IPS-18c (cell line): Measurements from ENCODE around the gene CNNM2.
"Not testable (repeated sequence)": the region's sequence is repeated elsewhere in the genome, so short reads cannot be mapped to it uniquely, and the experiment has no call there.

Experiments used
- H3K4me3 ChIP-seq: 2 replicates; pipeline ENCODE4 v1.7.0; 2013; ENCODE audit warnings: low read depth, mild to moderate bottlenecking, low read length, moderate library complexity; ENCODE audit not compliant: insufficient read depth
- H3K9me3 ChIP-seq: one replicate; pipeline ENCODE4 v1.6.1; 2013; ENCODE audit warnings: mild to moderate bottlenecking, low read length, moderate library complexity; ENCODE audit not compliant: control insufficient read depth, insufficient read depth

The CNNM2 gene

DNA sequence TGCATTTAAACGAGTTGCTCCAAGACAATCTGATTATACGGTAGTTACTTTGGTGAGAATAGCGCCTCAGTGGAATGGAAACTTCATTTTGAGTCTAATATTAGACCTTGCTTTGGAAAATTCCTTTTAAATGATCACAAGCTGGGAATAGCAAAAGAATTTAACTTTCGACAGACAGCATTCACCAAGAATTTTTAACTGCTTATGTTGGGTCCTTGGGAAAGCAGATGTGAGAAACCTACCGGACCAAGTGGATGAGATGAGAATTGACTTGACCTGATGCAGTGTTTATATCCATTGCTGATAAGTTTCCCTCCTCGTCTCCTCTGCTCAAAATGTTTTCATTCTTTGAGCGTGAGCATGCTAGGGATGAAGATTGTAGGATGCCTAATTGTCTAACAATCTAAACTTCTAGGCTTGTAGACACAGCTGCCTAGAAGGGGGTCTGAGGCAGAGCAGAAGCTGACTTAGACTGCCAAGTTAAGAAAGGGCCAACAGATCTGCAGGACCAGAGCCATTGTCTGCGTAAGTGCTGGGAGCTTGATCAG is 126.9 kb downstream of the CNNM2 start:
- Histone ChIP-seq H3K4me3 (no peak overlapping the region), H3K9me3 (no peaks in the 10 kb centered on the region)

DNA sequence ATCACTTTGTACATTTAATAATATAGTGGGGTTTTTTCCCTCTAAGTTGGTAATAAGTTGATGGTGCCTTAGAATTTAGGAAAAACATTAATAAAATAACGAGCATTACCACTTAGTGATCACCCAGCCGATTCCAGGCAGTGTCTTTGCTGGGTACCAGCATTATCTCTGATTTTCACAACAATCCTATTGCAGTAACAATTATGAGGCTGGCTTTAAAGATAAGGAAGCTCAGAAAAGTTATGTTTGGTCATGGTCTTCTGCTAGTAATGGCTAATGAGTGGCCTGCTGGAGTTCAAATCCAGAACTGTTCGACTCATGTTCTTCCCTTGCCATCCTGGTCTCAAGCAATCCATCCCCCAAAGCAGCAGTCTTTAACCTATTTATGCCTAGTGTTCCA is 127.9 kb downstream of the CNNM2 start:
- Histone ChIP-seq H3K4me3 (no peak overlapping the region), H3K9me3 (no peaks in the 10 kb centered on the region)

DNA sequence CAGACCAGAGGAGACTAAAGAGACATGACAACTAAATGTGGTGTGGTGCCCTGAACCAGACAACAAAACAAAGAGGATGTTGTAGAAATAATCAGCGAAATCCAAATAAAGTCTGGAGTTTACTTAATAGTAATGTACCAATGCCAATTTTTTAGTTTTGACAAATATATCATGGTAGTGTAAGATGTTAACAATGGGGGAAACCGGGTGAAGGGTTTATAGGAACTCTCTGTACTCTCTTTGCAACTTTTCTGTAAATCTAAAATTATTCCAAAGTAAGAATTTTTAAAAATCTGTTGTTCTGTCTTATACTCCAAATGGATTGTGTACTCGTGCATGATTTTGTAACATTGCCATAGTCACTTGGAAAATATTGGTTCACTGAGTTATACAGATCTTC is 129.3 kb downstream of the CNNM2 start:
- Histone ChIP-seq H3K9me3 (no peaks in the 10 kb centered on the region), H3K4me3 (no peak overlapping the region)

DNA sequence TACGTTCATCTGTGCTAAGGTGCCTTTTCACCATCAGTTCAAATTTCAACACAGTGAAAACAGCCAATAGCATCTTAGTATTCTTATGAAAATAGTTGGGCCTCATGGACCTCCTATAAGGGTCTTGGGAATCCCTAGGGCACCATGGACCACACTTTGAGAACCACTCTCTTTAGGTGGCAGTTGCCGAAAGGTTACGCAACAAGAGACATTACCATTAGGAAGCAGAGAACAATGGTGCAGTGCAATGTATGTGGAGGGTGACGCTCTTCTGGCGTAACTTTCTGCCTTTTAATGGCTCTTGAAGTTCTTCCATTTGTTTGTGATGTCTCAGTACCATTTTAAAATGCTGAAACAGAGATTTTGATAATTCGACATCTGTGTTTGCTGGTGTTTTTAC is 131.1 kb downstream of the CNNM2 start:
- H3K9me3 ChIP-seq: no peaks in the 10 kb centered on the region
- no peak overlapping the region for H3K4me3 ChIP-seq

DNA sequence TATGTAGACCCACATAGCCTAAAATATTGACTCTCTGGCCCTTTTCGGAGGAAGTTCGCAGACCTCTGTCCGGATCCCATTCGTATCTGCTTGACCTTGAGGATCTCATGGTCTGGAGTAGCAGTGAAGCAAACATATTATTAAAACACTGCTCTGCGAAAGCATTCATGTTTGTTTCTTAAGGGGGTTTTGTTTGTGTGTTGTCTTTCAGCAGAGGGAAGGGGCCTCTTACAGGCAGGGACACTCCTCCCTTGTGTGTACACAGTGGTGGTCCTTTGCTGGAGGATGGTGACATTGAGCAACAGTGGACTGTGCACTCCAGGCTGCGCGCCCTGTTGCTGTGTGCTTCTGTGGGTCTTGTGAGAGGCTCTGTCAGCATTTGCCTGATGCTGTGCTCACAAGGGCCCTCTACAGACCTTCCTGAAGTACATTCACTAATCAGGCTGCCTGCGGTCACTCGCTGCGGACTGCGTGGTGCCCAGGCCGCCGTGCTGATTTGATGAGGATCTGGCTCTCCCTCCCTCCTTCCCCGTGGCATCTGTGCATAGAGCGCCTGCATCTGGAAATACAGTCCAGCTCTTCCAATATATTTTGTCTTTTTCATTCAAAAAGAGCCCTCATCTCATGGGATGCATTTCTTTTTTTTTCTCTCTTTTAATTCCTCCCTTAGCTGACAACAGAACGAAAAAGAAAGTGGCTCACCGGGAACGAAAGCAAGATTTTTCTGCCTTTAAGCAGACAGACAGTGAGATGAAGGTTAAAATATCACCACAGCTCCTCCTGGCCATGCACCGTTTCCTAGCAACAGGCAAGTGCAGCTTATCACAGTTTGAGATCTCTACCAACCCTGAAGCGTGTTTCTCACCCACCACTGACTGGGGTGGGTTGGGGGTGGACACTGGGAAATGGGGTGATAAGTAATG is 135.8 kb downstream of the CNNM2 start:
- no peak overlapping the region for H3K4me3 ChIP-seq

DNA sequence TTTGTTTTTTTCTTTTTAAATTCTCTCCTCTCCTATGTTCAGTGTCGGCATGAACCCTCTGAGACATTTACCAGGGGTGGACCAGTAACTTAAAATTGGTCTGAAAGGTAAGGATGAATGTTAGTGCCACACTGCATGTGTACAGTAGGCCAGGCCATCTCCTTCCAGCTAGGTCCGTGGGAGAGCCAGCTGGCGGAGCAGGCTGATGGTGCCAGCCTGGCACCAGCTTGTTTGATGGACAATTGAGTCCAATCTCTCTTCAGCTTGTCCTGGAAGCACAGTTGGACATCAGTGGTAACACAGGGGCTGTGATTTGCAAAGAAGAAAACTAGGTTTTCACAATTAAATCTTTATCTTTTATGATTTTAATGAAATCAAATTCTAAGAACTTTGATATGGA is 136.5 kb downstream of the CNNM2 start:
- Histone ChIP-seq H3K4me3 (no peak overlapping the region), H3K9me3 (no peaks in the 10 kb centered on the region)

More for the DNA sequence above, 135.8 kb downstream of the CNNM2 start:
- no peaks in the 10 kb centered on the region for H3K9me3 ChIP-seq

DNA sequence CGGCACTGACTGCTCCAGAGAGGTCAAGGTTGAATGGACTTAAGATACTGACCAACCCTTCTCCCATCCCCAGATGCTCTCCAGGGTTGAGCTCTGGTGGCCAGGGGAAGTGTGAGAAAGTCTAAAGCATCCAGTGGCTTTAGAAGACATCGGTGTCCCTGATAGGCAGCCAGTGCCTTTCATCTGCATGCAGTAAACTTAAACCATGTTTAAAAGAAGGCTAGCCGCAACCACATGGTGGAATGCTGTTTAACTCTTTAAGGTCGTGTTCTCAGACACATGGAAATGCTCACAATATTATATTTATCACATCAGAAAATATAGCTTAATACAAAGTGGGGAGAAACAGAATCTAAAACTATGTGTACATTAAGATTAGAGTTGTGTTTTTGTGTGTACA is 137.0 kb downstream of the CNNM2 start:
- Histone ChIP-seq H3K9me3 (no peaks in the 10 kb centered on the region), H3K4me3 (no peak overlapping the region)

DNA sequence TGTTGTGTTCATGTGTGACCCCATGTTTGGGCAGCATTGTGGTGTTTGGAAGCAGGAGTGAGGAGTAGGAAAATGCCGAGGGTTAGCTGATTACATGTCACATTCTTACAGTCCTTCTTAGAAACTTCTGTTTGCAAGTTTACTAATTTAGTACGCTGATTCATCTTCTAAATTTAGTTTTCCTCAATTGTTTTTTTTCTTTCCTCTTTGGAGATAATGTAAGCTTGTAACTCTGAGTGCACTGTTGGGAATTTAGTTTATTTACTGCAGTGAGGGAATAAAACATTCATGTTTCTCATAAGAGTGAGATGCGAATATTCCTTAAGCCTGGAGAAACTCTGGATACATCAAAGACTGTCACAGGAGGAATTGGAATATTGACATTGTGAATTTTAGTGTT is 139.9 kb downstream of the CNNM2 start:
- H3K9me3 ChIP-seq: no peaks in the 10 kb centered on the region

DNA sequence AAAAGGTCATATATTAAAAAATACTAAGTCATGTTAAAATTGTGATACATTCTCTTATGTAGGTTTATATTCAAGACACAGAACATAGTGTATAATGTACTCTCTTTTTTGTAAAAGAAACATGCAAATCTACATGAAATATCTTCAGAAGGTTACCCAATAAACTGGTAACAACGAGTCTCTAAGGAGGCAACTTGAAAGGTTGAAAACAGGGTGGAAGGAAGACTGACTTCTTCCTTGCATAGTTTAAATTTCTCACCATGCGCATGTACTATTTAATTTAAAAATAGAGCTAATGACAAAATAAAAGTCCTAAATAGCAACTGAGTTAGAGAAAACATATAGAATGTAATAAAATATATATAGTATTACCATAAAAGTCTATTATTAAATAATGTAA is 142.5 kb downstream of the CNNM2 start:
- peaks cover 2% of the 10 kb centered on the region for H3K9me3 ChIP-seq
- no peak overlapping the region for H3K4me3 ChIP-seq

More for the DNA sequence above, 139.9 kb downstream of the CNNM2 start:
- no peak overlapping the region for H3K4me3 ChIP-seq

DNA sequence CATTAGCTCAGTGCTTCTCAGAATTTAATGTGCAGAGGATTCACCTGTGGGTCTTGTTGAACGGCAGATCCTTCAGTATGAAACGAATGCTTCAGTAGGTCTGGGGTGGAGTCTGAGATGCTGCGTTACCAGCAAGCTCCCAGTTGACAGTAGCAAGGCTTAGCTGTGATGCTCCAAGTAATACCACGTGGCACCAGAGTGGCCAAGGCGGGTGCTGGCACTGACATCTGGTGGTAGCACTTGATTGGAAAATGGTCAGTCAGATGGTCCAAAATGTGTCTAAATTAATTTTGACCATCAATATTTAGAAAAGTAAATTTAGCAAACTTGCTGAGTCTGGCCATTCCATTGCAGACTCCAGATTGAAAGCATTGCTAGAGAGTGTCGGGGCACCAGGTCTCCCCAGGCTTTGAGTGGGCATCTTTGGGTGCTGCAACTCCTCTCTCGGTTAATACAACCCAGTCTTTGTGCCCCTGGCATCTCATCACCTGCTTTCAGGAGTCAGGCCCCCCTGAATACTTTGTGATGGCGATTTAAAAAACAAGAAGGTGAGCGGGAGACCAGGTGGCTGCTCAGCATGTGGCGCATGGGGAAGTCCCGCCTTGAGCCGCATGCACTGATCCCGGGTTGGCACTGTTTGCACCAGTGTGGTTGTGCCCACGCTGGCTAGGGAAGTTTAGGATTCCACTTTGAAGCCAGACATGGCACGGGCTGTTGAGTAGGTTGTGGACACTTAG is 144.9 kb downstream of the CNNM2 start:
- H3K4me3 ChIP-seq: no peak overlapping the region

DNA sequence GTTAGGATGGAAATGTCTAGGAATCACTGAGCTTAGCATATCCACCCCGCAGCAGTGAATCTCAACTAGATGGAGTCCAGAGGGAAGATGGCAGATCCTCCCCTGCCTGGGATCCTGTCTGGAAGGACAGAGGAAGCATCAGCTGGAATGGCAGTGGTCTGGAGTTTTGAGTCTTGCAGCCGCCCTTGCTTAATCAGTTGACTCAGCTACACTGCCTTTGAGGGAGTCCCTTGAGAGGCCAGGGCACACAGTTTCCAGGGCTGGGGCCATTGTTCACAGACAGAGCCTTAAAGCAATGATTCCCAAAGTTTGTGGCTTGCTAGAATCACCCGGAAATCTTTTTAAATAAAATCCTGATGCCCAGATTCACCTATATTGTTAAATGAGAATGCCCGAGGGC is 146.9 kb downstream of the CNNM2 start:
- Histone ChIP-seq H3K4me3 (no peak overlapping the region), H3K9me3 (peaks cover 2% of the 10 kb centered on the region)

More for the DNA sequence above, 144.9 kb downstream of the CNNM2 start:
- peaks cover 2% of the 10 kb centered on the region for H3K9me3 ChIP-seq

DNA sequence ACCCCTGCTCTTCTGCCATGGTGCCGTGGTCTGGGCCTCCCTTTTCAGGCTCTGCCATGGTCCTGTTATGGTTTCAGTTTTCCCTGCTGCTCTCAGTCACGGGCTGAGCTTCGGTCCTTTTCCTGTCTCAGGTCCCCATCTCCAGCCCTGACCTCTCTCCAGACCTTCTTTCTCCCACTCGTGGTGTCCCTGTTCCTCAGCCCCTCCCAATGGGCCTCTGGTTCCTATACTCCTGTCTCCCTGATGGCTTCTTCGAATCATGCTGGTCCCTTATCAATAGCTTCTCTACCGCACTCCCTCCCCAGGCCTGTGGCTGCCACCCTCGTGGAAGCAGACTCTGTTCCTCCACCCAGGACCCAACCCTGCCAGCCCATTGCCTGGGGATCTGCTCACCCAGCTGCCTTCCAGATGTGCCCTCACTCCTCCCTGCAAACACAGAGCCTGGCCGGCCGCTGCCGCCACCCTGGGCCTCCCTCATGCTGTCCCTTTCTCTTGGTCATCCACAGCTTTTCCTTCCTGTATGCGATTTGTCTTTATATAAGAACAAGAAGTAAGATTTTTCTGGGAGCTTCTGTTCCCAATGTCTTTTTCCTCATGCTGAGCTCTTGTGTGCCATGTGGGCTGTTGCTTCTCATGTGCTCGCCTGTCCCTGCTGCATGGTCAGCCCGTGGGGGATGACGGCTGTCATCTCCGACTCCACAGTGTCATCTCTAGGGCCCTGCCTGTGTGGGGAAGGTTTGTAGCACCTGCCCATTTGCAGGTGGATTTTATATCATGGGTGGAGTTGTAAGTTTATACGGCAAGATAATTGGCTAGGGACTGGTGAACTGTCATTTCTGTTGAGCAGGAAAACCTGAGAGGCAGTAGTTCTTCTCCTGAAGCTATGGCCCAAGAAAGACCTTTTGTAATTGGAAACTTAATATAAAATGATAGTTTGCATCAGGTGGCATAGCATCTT is 148.3 kb downstream of the CNNM2 start:
- Histone ChIP-seq H3K9me3 (peaks cover 2% of the 10 kb centered on the region), H3K4me3 (no peak overlapping the region)

DNA sequence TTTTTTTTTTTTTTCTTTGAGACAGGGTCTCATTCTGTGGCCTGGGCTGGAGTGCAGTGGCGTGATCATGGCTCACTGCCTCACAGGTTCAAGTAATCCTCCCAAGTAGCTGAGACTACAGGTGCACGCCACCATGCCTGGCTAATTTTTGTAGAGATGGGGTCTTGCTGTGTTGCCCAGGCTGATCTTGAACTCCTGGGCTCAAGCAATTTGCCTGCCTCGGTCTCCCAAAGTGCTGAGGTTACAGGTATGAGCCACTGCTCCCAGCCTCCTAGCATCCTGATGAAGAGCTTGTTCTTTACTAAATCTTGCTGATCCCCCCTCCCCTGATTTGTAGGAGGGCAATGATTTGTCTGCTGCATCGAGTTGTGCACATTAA is 149.0 kb downstream of the CNNM2 start:
- H3K4me3 ChIP-seq, H3K9me3 ChIP-seq: not testable (repeated sequence)

DNA sequence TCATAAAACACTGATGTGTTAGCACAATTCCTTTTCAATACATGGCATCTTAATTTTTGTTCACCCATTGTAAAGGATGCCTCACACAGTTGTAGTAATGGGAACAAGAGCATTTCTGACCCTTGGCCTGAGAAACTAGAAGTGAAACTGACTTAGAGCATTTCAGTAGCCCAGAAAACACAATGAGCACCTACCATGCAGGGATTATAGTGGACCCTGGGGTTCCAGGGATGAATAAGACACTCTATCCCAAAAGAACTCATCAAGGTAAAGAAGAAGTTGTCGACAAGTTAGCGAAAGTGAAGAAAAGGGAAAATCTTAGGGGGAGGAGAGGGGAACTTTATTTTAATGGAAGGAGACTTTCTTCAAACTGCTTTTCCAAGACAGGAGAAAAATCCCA is 149.4 kb downstream of the CNNM2 start:
- Histone ChIP-seq H3K9me3 (peaks cover 2% of the 10 kb centered on the region), H3K4me3 (no peak overlapping the region)

DNA sequence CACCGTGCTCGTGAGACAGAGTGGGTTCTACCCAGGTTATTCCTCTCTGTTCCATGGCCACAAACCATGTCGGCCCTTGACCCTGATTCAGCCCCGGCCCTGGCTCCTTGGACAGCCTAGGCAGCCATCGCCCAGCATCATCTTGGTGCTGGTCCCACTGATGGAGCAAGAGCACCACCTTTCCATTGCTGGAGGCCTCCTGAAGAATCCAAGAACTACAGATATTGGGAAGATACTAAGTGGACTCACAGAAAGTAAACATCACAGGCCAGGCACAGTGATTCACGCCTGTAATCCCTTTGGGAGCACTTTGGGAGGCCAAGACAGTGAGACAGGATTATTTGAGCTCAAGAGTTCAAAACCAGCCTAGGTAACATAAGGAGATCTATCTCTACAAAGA is 149.9 kb downstream of the CNNM2 start:
- Histone ChIP-seq H3K4me3 (no peak overlapping the region), H3K9me3 (peaks cover 2% of the 10 kb centered on the region)

DNA sequence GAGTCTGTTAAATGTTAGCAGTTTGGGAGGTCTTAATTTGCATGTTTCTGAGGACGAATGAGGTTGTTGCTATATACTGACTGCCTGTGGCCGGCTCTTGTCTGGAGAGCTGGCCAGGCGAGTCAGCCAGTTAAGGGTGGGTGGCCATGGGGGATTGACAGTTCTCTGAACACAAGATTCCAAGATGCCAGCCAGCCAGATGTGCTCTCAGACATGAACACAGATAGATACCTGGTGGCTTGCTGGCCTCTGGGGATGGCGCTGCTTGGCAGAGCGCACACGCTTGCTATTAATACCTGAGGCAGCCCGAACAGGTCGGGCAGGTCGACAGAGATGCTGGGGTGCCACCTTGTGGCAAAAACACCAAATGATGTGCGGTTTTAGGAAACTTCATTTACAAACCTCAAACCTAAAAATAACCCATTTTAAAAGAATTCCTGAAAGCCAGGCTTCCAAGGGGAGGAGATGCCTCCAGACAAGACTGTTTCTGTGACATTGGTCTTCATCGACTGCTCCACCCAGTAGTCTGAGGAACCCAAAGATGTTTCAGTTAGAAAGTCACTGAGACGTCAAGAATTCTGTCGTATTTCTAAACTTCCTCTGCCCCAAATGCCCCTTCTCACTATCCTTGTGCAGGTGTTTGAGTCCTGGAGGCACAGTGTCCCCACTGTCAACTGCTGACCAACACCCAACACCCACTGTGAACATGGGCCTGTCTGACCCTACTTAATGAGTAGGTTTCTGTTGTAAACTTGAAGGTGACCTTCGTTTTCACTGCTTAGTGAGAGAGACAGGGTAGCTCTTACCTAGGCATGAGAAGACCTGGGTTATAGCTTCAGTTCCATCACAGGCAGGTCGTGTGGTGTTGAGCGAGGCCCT is 151.6 kb downstream of the CNNM2 start:
- Histone ChIP-seq H3K9me3 (no peaks in the 10 kb centered on the region), H3K4me3 (no peak overlapping the region)
